Gastrocnemius medialis (tissue), 4 donors: ENCODE results near the gene KCNC4.

Experiments
- CTCF ChIP-seq, 5 experiments: fragments of 450-650 bp in 3 of 5; fragments of 200-600 bp in 2 of 5; sonication (generic) in 2 of 5; IDR thresholded peaks in 4 of 5; conservative IDR thresholded peaks in 1 of 5; 1 replicate in 4 of 5; 2 replicates in 1 of 5; pipeline ENCODE4 v1.5.1; 2016 to 2019; ENCODE audit warnings: antibody characterized with exemption in 5 of 5, mild to moderate bottlenecking in 3 of 5, moderate library complexity in 3 of 5
- POLR2A ChIP-seq, 2 donors: fragments of 450-650 bp; IDR thresholded peaks; one replicate each; pipeline ENCODE4 v1.6.1; 2017; ENCODE audit warnings: antibody characterized with exemption in 2 of 2, mild to moderate bottlenecking in 2 of 2, moderate library complexity in 2 of 2

GRCh38 chr1:110233861-110234260, 23.7 kb downstream of the KCNC4 start:
- TF ChIP-seq POLR2A (IDR thresholded peaks at IDR 0.05) (no peak), CTCF (IDR thresholded peaks at IDR 0.05 in 4 of 5, conservative IDR thresholded peaks at IDR 0.05 in 1 of 5) (no peak)
